ENCODE measurements around the gene BCR.
A peak's percentile ranks its signal among the peaks of the same experiment; 100 is the strongest.

Gene BCR

GRCh38 chr22:23365961-23366360, 185.7 kb downstream of the BCR start:
- DNase-seq (ENCODE audit: low read depth, low spot score), result no peak

- peak; percentile 83 for DNase-seq (ENCODE audit: low read depth, low spot score)
Measured at GRCh38 chr22:23367196-23367595, 186.9 kb downstream of the BCR start.
